GM23338 (cell line): ENCODE data around the gene ZBTB44. TPM values are rescaled to one million over a fixed set of nuclear protein-coding genes. Genes with fewer than 3 reads are reported as not detected.

Experiments used
- ATAC-seq: fragments of 200-7000 bp; cut with Tn5 transposase; 3 replicates; pipeline ENCODE4 v1.9.1; 2020
- DNase-seq: peaks from one replicate; pipeline ENCODE4 v3.0.0-alpha.2; 2015; ENCODE audit warnings: low spot score
- H2AFZ ChIP-seq: fragments of 200-600 bp; sonication (generic); 2 replicates; pipeline ENCODE4 v1.8.0; 2016; ENCODE audit warnings: antibody characterized with exemption, mild to moderate bottlenecking, moderate library complexity
- H3F3A ChIP-seq: fragments of 200-600 bp; sonication (generic); replicated peaks from 2 replicates; pipeline ENCODE4 v1.8.0; 2017; ENCODE audit warnings: antibody characterized with exemption, mixed run types, low read depth
- H3K27ac ChIP-seq: fragments of 200-600 bp; sonication (generic); 2 replicates; pipeline ENCODE4 v1.6.1; 2016; ENCODE audit warnings: low read depth
- H3K27me3 ChIP-seq: fragments of 200-600 bp; sonication (generic); 2 replicates; pipeline ENCODE4 v1.8.0; 2016; ENCODE audit warnings: mild to moderate bottlenecking, mixed run types, moderate library complexity; ENCODE audit not compliant: insufficient read depth
- H3K36me3 ChIP-seq: fragments of 200-600 bp; sonication (generic); 2 replicates; pipeline ENCODE4 v1.8.0; 2016; ENCODE audit warnings: mild to moderate bottlenecking; ENCODE audit not compliant: insufficient read depth
- H3K4me1 ChIP-seq: fragments of 200-600 bp; sonication (generic); 2 replicates; pipeline ENCODE4 v1.8.0; 2016; ENCODE audit warnings: mild to moderate bottlenecking, moderate library complexity; ENCODE audit not compliant: insufficient read depth
- H3K4me2 ChIP-seq: fragments of 200-600 bp; sonication (generic); 2 replicates; pipeline ENCODE4 v1.7.1; 2017; ENCODE audit warnings: mixed run types
- H3K4me3 ChIP-seq: fragments of 200-600 bp; sonication (generic); 2 replicates; pipeline ENCODE4 v1.6.1; 2016; ENCODE audit warnings: mixed run types
- H3K79me2 ChIP-seq: fragments of 200-600 bp; sonication (generic); replicated peaks from 2 replicates; pipeline ENCODE4 v1.8.0; 2017; ENCODE audit warnings: mild to moderate bottlenecking; ENCODE audit not compliant: insufficient read depth
- H3K9me2 ChIP-seq: fragments of 200-600 bp; sonication (generic); 2 replicates; pipeline ENCODE4 v1.8.0; 2017; ENCODE audit not compliant: insufficient read depth
- H4K20me1 ChIP-seq: fragments of 200-600 bp; sonication (generic); replicated peaks from 2 replicates; pipeline ENCODE4 v1.8.0; 2017; ENCODE audit warnings: mild to moderate bottlenecking; ENCODE audit not compliant: insufficient read depth
- H3K27ac Mint-ChIP-seq: 2 replicates; pipeline ENCODE4 v1.8.0; 2020; ENCODE audit warnings: inconsistent platforms, mild to moderate bottlenecking, moderate library complexity, mixed read lengths
- H3K27me3 Mint-ChIP-seq: 3 replicates; pipeline ENCODE4 v1.8.0; 2022; ENCODE audit warnings: low read depth, mild to moderate bottlenecking, moderate library complexity, mixed read lengths, inconsistent platforms; ENCODE audit not compliant: insufficient read depth, poor library complexity
- H3K36me3 Mint-ChIP-seq: 3 replicates; pipeline ENCODE4 v1.8.0; 2021; ENCODE audit warnings: low read depth, mild to moderate bottlenecking, inconsistent platforms, moderate library complexity, mixed read lengths
- H3K4me1 Mint-ChIP-seq: 3 replicates; pipeline ENCODE4 v1.8.0; 2020; ENCODE audit warnings: mild to moderate bottlenecking, inconsistent platforms, mixed read lengths
- H3K4me3 Mint-ChIP-seq: 3 replicates; pipeline ENCODE4 v1.8.0; 2021; ENCODE audit warnings: moderate library complexity, mild to moderate bottlenecking, inconsistent platforms, mixed read lengths
- H3K9me3 Mint-ChIP-seq: 3 replicates; pipeline ENCODE4 v1.8.0; 2020; ENCODE audit warnings: moderate library complexity, mild to moderate bottlenecking, inconsistent platforms, mixed read lengths
- CREB1 ChIP-seq: fragments of 250-450 bp; sonication (Bioruptor Pico); IDR thresholded peaks from 2 replicates; pipeline ENCODE4 v1.5.0; 2020; ENCODE audit warnings: low read depth, mild to moderate bottlenecking, moderate library complexity
- ETS1 ChIP-seq: IDR thresholded peaks from 2 replicates; pipeline ENCODE4 v1.6.1; 2016; ENCODE audit warnings: antibody characterized with exemption
- EZH2 ChIP-seq: fragments of 200-600 bp; sonication (generic); IDR thresholded peaks from one replicate; pipeline ENCODE4 v1.8.0; 2017; ENCODE audit warnings: antibody characterized with exemption, mild to moderate bottlenecking, low read depth; ENCODE audit not compliant: unreplicated experiment
- EZH2phosphoT487 ChIP-seq: fragments of 200-600 bp; sonication (generic); IDR thresholded peaks from one replicate; pipeline ENCODE4 v1.8.1; 2018; ENCODE audit warnings: antibody characterized with exemption; ENCODE audit not compliant: unreplicated experiment
- JUNB ChIP-seq: IDR thresholded peaks from one replicate; pipeline ENCODE4 v1.6.1; 2016; ENCODE audit warnings: antibody characterized with exemption; ENCODE audit not compliant: unreplicated experiment
- NANOG ChIP-seq: IDR thresholded peaks from 2 replicates; pipeline ENCODE4 v1.6.1; 2016; ENCODE audit warnings: antibody characterized with exemption, borderline replicate concordance
- POLR2AphosphoS5 ChIP-seq: IDR thresholded peaks from 2 replicates; pipeline ENCODE4 v1.6.1; 2016; ENCODE audit warnings: antibody characterized with exemption, low read depth
- STAT1 ChIP-seq: IDR thresholded peaks from one replicate; pipeline ENCODE4 v1.6.1; 2016; ENCODE audit warnings: antibody characterized with exemption; ENCODE audit not compliant: unreplicated experiment
- ZNF114 ChIP-seq: fragments of 250-450 bp; sonication (Bioruptor Pico); IDR thresholded peaks from 2 replicates; pipeline ENCODE4 v1.5.0; 2020; ENCODE audit warnings: mild to moderate bottlenecking, moderate library complexity
- ZNF331 ChIP-seq: fragments of 250-450 bp; sonication (Bioruptor Pico); IDR thresholded peaks from 2 replicates; pipeline ENCODE4 v1.5.0; 2020; ENCODE audit warnings: low read depth, mild to moderate bottlenecking, moderate library complexity
- polyA plus RNA-seq: library from polyadenylated mRNA; unstranded; fragments of >200 nt; fragmentation: Nextera tagmentation; extraction: Ambion mirVana; gene quantifications from 2 replicates; pipeline ENCODE4 v1.2.1, GENCODE V29; 2016
- total RNA-seq: library from RNA; depleted of rRNA; stranded (reverse); fragments of >200 nt; shearing (Covaris generic); gene quantifications from 2 replicates; pipeline ENCODE4 v1.2.3, GENCODE V29; 2014
- TF ChIP-seq, protein P1 (sequence below): IDR thresholded peaks from one replicate; pipeline ENCODE4 v1.6.1; 2018; ENCODE audit warnings: antibody characterized with exemption; ENCODE audit not compliant: unreplicated experiment
- TF ChIP-seq, protein P2 (sequence below): fragments of 250-450 bp; sonication (Bioruptor Pico); IDR thresholded peaks from 2 replicates; pipeline ENCODE4 v1.5.0; 2020; ENCODE audit warnings: mild to moderate bottlenecking, moderate library complexity

The ZBTB44 gene
- total and polyA plus RNA-seq, 2 experiments from 2014 or later, result 61.2 to 102 TPM

GRCh38 chr11:130300567-130300966 is 14.2 kb downstream of the ZBTB44 start (continued):
- TF ChIP-seq JUNB (no peak), NANOG (no peak), EZH2 (no peak), ZNF114 (CRISPR knock-in tag) (no peak), POLR2AphosphoS5 (no peak), CREB1 (CRISPR knock-in tag) (no peak)
- TF ChIP-seq, protein P1, sequence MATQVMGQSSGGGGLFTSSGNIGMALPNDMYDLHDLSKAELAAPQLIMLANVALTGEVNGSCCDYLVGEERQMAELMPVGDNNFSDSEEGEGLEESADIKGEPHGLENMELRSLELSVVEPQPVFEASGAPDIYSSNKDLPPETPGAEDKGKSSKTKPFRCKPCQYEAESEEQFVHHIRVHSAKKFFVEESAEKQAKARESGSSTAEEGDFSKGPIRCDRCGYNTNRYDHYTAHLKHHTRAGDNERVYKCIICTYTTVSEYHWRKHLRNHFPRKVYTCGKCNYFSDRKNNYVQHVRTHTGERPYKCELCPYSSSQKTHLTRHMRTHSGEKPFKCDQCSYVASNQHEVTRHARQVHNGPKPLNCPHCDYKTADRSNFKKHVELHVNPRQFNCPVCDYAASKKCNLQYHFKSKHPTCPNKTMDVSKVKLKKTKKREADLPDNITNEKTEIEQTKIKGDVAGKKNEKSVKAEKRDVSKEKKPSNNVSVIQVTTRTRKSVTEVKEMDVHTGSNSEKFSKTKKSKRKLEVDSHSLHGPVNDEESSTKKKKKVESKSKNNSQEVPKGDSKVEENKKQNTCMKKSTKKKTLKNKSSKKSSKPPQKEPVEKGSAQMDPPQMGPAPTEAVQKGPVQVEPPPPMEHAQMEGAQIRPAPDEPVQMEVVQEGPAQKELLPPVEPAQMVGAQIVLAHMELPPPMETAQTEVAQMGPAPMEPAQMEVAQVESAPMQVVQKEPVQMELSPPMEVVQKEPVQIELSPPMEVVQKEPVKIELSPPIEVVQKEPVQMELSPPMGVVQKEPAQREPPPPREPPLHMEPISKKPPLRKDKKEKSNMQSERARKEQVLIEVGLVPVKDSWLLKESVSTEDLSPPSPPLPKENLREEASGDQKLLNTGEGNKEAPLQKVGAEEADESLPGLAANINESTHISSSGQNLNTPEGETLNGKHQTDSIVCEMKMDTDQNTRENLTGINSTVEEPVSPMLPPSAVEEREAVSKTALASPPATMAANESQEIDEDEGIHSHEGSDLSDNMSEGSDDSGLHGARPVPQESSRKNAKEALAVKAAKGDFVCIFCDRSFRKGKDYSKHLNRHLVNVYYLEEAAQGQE, result no peak

DNA sequence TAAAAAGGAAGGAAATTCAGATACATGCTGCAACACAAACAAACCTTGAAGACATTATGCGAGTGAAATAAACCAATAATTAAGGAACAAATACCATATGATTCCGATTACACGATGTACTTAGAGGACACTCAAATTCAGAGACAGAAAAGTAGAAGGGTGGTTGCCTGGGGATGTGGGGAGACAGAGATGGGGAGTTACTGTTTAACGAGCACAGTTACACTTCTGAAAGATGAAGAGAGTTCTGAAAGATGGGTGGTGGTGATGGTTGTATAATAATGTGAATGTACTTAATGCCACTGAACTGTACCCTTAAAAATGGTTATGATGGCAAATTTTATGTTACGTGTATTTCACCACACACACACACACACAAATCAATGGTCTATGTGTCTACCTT is 14.7 kb downstream of the ZBTB44 start:
- peaks cover 3% of the 10 kb centered on the region; the same call in 1 of the 2 replicates for H4K20me1 ChIP-seq
- no peaks in the 10 kb centered on the region for H3K27me3 ChIP-seq
- Mint-ChIP-seq H3K4me1 (peaks cover 46% of the 10 kb centered on the region), H3K27ac (no peak overlapping the region), H3K9me3 (peaks cover 6% of the 10 kb centered on the region), H3K27me3 (no peaks in the 10 kb centered on the region), H3K4me3 (no peak overlapping the region; the same call in 2 of the 3 replicates), H3K36me3 (peaks cover 18% of the 10 kb centered on the region)
- H3K79me2 ChIP-seq, result peaks cover 89% of the 10 kb centered on the region
- H3K4me2 ChIP-seq, result no peak overlapping the region
- no peaks in the 10 kb centered on the region for H3K9me2 ChIP-seq
- DNase-seq (no peak), ATAC-seq (no peak)
- H3K36me3 ChIP-seq, result no peaks in the 10 kb centered on the region
- peaks cover 35% of the 10 kb centered on the region for H3K4me1 ChIP-seq
- no peak overlapping the region for H2AFZ ChIP-seq
- no peak overlapping the region for H3K4me3 ChIP-seq
- no peak overlapping the region for H3K27ac ChIP-seq
- H3F3A ChIP-seq, result peaks cover 5% of the 10 kb centered on the region; the same call in 1 of the 2 replicates
- TF ChIP-seq POLR2AphosphoS5 (no peak), EZH2phosphoT487 (no peak), ZNF114 (CRISPR knock-in tag) (no peak), EZH2 (no peak), ETS1 (no peak), ZNF331 (CRISPR knock-in tag) (no peak), STAT1 (no peak)
- TF ChIP-seq, protein P2, sequence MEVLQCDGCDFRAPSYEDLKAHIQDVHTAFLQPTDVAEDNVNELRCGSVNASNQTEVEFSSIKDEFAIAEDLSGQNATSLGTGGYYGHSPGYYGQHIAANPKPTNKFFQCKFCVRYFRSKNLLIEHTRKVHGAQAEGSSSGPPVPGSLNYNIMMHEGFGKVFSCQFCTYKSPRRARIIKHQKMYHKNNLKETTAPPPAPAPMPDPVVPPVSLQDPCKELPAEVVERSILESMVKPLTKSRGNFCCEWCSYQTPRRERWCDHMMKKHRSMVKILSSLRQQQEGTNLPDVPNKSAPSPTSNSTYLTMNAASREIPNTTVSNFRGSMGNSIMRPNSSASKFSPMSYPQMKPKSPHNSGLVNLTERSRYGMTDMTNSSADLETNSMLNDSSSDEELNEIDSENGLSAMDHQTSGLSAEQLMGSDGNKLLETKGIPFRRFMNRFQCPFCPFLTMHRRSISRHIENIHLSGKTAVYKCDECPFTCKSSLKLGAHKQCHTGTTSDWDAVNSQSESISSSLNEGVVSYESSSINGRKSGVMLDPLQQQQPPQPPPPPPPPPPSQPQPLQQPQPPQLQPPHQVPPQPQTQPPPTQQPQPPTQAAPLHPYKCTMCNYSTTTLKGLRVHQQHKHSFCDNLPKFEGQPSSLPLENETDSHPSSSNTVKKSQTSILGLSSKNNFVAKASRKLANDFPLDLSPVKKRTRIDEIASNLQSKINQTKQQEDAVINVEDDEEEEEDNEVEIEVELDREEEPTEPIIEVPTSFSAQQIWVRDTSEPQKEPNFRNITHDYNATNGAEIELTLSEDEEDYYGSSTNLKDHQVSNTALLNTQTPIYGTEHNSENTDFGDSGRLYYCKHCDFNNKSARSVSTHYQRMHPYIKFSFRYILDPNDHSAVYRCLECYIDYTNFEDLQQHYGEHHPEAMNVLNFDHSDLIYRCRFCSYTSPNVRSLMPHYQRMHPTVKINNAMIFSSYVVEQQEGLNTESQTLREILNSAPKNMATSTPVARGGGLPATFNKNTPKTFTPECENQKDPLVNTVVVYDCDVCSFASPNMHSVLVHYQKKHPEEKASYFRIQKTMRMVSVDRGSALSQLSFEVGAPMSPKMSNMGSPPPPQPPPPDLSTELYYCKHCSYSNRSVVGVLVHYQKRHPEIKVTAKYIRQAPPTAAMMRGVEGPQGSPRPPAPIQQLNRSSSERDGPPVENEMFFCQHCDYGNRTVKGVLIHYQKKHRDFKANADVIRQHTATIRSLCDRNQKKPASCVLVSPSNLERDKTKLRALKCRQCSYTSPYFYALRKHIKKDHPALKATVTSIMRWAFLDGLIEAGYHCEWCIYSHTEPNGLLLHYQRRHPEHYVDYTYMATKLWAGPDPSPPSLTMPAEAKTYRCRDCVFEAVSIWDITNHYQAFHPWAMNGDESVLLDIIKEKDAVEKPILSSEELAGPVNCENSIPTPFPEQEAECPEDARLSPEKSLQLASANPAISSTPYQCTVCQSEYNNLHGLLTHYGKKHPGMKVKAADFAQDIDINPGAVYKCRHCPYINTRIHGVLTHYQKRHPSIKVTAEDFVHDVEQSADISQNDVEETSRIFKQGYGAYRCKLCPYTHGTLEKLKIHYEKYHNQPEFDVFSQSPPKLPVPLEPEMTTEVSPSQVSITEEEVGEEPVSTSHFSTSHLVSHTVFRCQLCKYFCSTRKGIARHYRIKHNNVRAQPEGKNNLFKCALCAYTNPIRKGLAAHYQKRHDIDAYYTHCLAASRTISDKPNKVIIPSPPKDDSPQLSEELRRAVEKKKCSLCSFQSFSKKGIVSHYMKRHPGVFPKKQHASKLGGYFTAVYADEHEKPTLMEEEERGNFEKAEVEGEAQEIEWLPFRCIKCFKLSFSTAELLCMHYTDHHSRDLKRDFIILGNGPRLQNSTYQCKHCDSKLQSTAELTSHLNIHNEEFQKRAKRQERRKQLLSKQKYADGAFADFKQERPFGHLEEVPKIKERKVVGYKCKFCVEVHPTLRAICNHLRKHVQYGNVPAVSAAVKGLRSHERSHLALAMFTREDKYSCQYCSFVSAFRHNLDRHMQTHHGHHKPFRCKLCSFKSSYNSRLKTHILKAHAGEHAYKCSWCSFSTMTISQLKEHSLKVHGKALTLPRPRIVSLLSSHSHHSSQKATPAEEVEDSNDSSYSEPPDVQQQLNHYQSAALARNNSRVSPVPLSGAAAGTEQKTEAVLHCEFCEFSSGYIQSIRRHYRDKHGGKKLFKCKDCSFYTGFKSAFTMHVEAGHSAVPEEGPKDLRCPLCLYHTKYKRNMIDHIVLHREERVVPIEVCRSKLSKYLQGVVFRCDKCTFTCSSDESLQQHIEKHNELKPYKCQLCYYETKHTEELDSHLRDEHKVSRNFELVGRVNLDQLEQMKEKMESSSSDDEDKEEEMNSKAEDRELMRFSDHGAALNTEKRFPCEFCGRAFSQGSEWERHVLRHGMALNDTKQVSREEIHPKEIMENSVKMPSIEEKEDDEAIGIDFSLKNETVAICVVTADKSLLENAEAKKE, result no peak
